H1 (cell line): Measurements from ENCODE around the gene GALNT17.

ENCODE experiments used
- CTCF ChIP-seq, 3 experiments: IDR thresholded peaks; 1 replicate in 2 of 3; 2 replicates in 1 of 3; pipeline versions ENCODE4 v1.5.1 to v1.6.1; 2011; ENCODE audit warnings: low read length in 3 of 3, mild to moderate bottlenecking in 3 of 3, inconsistent platforms in 2 of 3, low read depth in 1 of 3, moderate library complexity in 1 of 3; ENCODE audit not compliant: insufficient read depth in 1 of 3; ENCODE audit errors: control extremely low read depth in 1 of 3
- SIRT6 ChIP-seq: IDR thresholded peaks from one replicate; pipeline ENCODE4 v1.7.1; 2012; ENCODE audit warnings: low read length, inconsistent platforms
- TAF1 ChIP-seq: IDR thresholded peaks from 2 replicates; pipeline ENCODE4 v1.6.1; 2011; ENCODE audit warnings: mild to moderate bottlenecking, low read depth, low read length

DNA sequence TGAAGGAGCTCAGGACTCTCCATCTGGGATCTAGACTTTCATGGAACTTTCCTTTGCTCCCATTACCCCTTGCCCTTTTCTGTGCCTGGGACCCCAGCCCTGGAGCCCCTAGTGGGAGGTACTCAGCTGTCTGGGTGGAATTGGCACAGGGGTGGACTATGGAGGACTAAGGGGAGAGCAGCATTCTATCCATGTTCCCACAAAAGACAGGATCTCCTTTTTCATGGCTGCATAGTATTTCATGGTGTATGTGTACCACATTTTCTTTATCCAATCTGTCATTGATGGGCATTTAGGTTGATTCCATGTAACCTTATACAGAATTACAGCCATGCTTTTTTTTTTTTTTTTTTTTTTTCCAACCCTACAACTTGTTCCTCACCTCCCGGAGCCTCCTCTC, 89.1 kb downstream of the GALNT17 start:
- TF ChIP-seq TAF1 (no peak), CTCF (IDR thresholded peaks at IDR 0.05; ENCODE audit: control extremely low read depth in 1 of 3, insufficient read depth in 1 of 3, low read depth in 1 of 3, low read length in 3 of 3) (no peak), SIRT6 (no peak)
